ENCODE results near the gene CLEC17A.

CLEC17A gene

DNA sequence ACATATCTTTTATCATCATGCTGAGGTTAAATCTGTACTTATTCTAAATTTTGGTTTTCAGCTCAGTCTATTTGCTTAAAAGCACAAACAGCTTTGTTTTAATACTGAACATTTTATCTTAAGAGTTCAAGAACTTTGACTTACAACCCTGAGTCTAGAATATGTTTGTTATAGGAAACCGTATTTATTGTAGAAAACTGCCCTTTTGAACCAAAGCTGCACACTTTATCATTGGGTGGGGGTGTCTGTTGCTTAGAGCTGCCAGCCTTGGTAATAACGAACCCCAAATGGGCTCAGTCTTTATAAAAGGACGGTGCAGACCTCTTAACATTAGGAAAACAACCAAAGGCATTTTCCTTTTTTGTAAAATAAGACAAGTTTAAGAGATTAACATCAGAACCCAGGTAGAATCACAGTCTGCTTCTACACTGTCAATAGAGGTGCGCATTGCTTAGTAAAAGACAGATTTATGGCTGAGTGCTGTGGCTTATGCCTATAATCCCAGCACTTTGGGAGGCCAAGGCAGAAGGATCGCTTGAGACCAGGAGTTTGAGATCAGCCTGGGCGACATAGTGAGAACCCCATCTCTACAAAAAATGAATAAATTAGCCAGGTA lies 77.1 kb downstream of the CLEC17A start:
- DNase-seq (ENCODE audit: low read depth) = no peak
- TF ChIP-seq, protein P1, sequence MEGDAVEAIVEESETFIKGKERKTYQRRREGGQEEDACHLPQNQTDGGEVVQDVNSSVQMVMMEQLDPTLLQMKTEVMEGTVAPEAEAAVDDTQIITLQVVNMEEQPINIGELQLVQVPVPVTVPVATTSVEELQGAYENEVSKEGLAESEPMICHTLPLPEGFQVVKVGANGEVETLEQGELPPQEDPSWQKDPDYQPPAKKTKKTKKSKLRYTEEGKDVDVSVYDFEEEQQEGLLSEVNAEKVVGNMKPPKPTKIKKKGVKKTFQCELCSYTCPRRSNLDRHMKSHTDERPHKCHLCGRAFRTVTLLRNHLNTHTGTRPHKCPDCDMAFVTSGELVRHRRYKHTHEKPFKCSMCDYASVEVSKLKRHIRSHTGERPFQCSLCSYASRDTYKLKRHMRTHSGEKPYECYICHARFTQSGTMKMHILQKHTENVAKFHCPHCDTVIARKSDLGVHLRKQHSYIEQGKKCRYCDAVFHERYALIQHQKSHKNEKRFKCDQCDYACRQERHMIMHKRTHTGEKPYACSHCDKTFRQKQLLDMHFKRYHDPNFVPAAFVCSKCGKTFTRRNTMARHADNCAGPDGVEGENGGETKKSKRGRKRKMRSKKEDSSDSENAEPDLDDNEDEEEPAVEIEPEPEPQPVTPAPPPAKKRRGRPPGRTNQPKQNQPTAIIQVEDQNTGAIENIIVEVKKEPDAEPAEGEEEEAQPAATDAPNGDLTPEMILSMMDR (conservative IDR thresholded peaks at IDR 0.05; ENCODE audit: low read depth, low read length) = no peak
- H3K4me3 ChIP-seq (ENCODE audit: low read length) = no peak overlapping the region

DNA sequence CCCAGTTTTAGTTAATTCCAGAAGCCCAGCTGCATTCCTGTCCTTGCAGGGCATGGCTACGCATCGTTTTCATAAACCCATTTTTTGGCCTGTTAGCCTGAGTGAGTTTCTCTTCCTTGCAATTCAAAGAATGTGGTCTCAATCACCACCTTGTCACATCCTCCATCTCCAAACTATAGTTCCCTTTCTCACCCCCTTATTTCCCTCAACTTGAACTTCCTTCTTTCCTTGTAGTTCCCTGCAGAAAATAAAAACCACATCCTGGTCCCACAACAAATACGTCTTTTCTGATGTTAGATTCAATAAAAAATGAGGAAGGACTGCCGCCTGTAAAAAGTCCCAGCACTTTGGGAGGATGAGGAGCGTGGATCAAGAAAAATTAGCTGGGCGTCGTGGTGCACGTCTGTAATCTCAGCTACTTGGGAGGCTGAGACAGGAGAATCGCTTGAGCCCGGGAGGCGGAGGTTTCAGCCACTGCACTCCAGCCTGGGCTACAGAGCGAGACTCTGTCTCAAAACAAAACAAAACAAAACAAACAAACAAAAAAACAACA lies 78.6 kb downstream of the CLEC17A start:
- H3K4me3 ChIP-seq (ENCODE audit: low read length) = no peak overlapping the region
- TF ChIP-seq, protein P1 (conservative IDR thresholded peaks at IDR 0.05; ENCODE audit: low read depth, low read length) = no peak
- no peak for DNase-seq (ENCODE audit: low read depth)
